NCI-H2107 treated with DMSO at 0.1 percent for 48 hours (cell line): ENCODE results near the gene TSR2.
"Not testable (repeated sequence)": the region's sequence is repeated elsewhere in the genome, so short reads cannot be mapped to it uniquely, and the experiment has no call there.

Source experiments
- DNase-seq: peaks from one replicate; lab custom pipeline; 2025; ENCODE audit not compliant: unreplicated experiment; lab: John Stamatoyannopoulos, UW

Gene TSR2

GRCh38 chrX:54473993-54474859 lies 34.0 kb downstream of the TSR2 start:
- DNase-seq, result no peak

- DNase-seq, result no peak
Measured at GRCh38 chrX:54479136-54480111, 39.2 kb downstream of the TSR2 start.

DNA sequence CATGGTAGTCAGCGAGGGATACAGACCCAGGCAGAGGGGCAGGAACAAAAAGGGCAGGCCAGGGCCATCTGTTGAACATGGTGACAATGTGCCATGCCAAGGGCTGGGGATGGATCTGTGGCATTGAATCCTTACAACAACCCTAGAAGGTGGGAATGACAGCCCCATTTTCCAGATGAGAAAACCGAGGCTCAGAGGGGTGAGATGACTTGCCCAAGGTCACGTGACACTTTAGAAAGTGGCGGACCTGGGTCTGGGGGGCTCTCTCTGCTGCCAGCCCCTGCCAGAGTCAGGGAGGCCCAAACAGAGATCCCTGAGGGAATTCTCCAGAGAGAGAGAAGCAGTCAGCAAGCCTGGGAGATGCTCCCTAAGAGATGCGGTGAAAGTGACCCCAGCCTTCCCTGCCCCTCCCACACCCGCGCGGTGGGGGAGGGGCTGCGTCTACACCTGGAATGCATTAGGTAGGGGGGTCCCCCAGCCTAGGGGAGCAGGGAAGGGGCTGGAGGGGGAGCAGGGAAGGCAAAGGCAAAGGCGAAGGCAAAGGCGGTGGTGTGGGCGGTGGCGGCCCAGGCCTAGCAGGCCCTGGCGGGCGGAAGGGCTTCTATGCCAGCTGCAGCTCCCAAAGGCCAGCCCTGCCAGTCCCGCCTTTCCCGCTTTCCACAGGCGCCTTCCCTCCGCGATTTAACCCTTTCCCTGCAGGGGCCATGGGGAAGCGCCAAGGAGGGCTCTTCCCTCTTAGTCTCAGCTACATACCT lies 42.8 kb downstream of the TSR2 start:
- DNase-seq, result no peak

GRCh38 chrX:54483946-54484345 lies 43.7 kb downstream of the TSR2 start:
- DNase-seq, result no peak

GRCh38 chrX:54484666-54485065 lies 44.5 kb downstream of the TSR2 start:
- no peak for DNase-seq

DNA sequence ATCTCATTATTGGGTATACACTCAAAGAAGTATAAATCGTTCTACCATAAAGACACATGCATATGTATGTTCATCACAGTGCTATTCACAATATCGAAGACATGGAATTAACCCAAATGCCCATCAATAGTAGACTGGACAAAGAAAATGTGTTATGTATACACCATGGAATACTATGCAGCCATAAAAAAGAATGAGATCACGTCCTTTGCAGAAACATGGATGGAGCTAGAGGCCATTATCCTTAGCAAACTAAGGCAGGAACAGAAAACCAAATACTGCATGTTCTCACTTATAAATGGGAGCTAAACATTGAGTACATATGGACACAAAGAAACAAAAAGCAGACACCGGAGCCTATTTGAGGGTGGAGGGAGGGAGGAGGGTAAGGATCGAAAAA lies 49.6 kb downstream of the TSR2 start:
- DNase-seq, result not testable (repeated sequence)

GRCh38 chrX:54492340-54492739 lies 52.1 kb downstream of the TSR2 start:
- no peak for DNase-seq

DNA sequence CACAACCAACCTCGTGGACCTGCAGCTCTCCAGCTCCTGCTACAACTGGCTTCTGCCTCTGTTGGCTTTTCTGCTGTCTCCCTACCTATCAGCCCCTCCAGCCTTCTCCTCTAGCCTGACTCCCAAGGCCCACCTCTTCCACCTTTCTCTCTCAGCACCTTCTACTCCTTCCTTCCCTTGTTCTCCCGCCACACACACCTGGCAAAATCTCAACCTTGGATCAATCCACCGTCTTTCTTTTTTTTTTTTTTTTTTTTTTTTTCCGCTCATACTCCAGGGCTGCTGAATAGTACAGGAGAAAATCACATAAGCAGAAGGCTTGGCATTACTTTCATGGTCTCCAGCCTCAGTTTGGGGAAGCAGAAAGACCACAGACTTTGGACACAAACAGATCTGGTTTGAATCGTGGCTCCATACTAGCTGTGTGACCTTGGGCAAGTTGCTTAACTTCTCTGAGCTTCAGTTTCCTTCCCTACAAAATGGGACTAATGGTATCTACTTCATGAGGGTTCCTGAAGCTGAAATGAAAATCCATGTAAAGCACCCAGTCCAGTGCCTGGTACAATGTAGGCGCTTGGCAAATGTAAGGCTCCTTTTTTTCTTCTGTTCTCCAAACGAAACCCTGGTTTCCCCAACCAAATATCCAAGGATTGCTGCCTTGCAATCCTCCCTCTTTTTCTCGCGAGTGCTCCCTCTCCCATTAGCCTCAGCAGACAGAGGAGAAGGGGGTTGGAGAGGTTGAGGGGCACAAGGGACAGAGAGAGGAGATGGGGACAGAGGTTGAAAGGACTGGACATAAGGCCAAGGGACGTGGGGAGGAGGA lies 54.2 kb downstream of the TSR2 start:
- no peak for DNase-seq
